ENCODE data around the gene IL1RAPL1.

DNA sequence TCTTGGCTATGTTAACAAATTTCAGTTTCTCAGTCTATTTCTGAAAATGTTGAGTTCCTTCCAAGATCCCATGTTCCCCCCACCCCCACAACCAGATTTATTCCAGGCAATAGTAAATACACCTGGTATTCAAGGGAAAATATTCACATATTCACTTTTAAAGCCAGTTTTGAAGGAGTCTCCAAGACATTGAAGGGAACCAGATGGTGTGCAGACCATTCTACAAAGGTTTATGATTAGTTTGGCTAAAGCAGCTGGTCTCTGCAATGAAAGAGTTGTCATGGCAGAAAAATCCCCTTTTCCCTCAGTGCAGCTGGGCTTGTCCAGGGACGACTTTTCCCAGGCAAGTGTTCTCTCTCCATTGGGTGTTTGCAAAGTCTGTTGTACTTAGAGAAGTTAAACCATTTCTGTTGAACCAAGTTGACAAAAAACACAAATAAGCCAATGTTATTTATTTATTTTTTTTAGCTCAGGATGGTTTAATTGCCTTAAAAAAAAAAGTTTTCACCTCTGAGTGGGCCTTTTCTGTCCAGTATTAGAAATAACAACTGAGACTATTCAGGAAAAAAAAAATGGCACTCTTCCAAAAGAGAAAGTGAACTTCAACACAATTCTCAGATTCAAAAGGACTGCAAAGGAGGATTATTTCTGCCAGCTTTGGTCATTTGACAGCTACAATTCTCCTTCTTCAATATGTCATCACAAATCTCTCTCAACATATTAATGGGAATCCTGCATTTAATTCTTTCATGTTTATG lies 410.6 kb downstream of the IL1RAPL1 start:
- TF ChIP-seq, protein P1, sequence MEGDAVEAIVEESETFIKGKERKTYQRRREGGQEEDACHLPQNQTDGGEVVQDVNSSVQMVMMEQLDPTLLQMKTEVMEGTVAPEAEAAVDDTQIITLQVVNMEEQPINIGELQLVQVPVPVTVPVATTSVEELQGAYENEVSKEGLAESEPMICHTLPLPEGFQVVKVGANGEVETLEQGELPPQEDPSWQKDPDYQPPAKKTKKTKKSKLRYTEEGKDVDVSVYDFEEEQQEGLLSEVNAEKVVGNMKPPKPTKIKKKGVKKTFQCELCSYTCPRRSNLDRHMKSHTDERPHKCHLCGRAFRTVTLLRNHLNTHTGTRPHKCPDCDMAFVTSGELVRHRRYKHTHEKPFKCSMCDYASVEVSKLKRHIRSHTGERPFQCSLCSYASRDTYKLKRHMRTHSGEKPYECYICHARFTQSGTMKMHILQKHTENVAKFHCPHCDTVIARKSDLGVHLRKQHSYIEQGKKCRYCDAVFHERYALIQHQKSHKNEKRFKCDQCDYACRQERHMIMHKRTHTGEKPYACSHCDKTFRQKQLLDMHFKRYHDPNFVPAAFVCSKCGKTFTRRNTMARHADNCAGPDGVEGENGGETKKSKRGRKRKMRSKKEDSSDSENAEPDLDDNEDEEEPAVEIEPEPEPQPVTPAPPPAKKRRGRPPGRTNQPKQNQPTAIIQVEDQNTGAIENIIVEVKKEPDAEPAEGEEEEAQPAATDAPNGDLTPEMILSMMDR (IDR thresholded peaks at IDR 0.05; ENCODE audit: borderline replicate concordance, extremely low read depth, low read length, poor library complexity, severe bottlenecking) = no peak
- TF ChIP-seq EZH2 (IDR thresholded peaks at IDR 0.05; ENCODE audit: borderline replicate concordance, low read depth, low read length, severe bottlenecking) = no peak

Data from DND-41 (cell line).